ENCODE data around the gene TAOK3.
"Not testable (repeated sequence)": the region's sequence is repeated elsewhere in the genome, so short reads cannot be mapped to it uniquely, and the experiment has no call there.

DNA sequence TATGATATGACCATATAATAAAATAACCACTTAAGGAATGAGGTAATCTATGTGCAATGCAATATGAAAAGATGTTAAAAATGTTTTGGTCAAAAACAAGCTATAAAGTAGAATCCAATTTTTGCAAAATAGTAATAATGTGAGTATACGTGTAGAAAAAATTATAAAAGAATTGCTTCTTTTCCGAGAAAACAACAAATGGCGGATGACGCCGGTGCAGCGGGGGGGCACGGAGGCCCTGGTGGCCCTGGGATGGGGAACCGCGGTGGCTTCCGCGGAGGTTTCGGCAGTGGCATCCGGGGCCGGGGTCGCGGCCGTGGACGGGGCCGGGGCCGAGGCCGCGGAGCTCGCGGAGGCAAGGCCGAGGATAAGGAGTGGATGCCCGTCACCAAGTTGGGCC lies 126.8 kb downstream of the TAOK3 start:
- not testable (repeated sequence) for TF ChIP-seq POLR2A (IDR thresholded peaks at IDR 0.05)
- TF ChIP-seq, protein P1, sequence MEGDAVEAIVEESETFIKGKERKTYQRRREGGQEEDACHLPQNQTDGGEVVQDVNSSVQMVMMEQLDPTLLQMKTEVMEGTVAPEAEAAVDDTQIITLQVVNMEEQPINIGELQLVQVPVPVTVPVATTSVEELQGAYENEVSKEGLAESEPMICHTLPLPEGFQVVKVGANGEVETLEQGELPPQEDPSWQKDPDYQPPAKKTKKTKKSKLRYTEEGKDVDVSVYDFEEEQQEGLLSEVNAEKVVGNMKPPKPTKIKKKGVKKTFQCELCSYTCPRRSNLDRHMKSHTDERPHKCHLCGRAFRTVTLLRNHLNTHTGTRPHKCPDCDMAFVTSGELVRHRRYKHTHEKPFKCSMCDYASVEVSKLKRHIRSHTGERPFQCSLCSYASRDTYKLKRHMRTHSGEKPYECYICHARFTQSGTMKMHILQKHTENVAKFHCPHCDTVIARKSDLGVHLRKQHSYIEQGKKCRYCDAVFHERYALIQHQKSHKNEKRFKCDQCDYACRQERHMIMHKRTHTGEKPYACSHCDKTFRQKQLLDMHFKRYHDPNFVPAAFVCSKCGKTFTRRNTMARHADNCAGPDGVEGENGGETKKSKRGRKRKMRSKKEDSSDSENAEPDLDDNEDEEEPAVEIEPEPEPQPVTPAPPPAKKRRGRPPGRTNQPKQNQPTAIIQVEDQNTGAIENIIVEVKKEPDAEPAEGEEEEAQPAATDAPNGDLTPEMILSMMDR (IDR thresholded peaks at IDR 0.05) = not testable (repeated sequence)

Measured in stomach (tissue), 4 donors.